Measurements from ENCODE around the gene TBC1D3I.
"Not testable (repeated sequence)": the region's sequence is repeated elsewhere in the genome, so short reads cannot be mapped to it uniquely, and the experiment has no call there.

Gene TBC1D3I

DNA sequence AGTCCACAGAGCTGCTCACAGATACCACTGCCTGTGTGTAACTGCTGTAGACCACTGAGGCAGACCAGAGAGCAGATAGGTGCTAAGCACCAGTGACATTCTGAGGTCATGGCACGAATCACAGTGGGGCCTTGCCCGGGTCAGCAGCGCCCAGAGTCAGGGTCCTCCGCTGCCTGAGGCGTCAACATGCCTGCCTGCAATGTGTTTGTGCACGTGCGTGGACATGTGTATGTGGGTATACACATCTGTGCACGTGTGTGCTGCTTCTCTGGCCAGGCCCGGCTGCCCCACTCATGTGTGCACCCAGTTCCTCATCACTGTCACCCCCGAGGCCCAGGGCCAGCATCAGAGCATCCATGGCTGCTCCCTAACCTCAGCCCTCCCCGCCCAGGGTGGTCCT is at the start of gene TBC1D3I:
Gene TBC1D3I (minus strand): TSS at position 101 of the 400 bp plus-strand sequence. CDS start 1,585 bp downstream, outside the sequence.
- not testable (repeated sequence) for DNase-seq

- DNase-seq = not testable (repeated sequence)
Observed at GRCh38 chr17:36295161-36295560, 30.8 kb upstream of the TBC1D3I start.

DNA sequence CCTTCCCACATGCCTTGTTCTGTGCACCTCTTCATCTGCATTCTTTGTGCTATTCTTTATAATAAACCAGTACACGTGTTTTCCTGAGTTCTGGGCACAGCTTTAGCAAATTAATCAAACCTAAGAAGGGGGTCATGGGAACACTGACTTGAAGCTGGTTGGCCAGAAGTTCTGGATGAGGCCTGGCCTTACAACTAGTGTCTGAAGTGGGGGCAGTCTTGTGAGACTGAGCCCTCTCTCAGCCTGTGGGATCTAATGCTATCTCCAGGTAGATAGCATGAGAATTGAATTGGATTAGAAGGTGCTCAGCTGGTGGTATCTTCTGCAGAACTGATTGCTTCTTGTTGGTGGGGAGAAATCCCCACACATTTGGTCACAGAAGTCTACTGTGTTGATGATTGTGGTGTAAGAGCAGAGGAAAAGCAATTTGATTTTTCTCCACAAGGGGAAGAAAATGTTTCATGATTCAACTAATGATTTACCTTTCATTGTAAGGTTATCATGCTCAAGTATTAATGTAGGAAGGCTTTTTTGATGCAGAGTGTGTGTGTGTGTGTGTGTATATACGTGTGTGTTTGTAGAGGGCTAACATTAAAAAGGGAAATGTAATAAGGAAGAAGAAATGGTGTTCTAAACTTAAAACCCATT is 25.7 kb upstream of the TBC1D3I start:
- not testable (repeated sequence) for DNase-seq

GRCh38 chr17:36284219-36284618 is 19.8 kb upstream of the TBC1D3I start:
- not testable (repeated sequence) for DNase-seq

- DNase-seq = not testable (repeated sequence)
Observed at GRCh38 chr17:36283256-36283655, 18.9 kb upstream of the TBC1D3I start.

- DNase-seq = not testable (repeated sequence)
Observed at GRCh38 chr17:36242046-36242445, 22.3 kb downstream of the TBC1D3I start.

DNA sequence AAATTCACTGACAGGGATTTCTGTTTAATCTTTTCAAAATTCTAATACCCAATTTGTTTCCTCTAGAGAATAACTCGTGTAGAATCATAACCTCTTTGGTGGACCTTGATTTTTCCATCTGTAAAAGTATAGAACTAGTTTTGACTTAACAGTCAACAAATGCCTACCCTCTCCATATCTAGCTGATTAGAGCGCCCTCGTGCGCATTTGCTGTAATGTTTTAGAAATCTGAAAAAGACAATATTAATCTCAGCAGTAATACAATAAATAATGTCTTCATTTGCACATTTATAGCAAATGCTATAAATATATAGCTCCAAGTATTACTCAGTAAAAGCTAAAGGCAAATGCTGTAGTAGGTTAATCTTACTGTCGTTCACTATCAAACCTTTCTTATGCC is 34.7 kb downstream of the TBC1D3I start:
- not testable (repeated sequence) for DNase-seq

GRCh38 chr17:36222967-36223366 is 41.4 kb downstream of the TBC1D3I start:
- DNase-seq = not testable (repeated sequence)

DNA sequence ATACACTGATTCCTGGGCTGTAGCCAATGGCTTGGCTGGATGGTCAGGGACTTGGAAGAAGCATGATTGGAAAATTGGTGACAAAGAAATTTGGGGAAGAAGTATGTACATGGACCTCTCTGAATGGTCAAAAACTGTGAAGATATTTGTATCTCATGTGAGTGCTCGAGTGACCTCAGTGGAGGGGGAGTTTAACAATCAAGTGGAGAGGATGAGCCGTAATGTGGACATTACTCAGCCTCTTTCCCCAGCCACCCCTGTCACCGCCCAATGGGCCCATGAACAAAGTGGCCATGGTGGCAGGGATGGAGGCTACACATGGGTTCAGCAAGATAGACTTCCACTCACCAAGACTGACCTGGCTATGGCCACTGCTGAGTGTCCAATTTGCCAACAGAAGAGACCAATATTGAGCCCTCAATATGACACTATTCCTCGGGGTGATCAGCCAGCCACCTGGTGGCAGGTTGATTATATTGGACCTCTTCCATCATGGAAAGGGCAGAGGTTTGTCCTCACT is 42.7 kb downstream of the TBC1D3I start:
- DNase-seq = not testable (repeated sequence)

GRCh38 chr17:36220737-36221580 is 43.4 kb downstream of the TBC1D3I start:
- DNase-seq = not testable (repeated sequence)

GRCh38 chr17:36219556-36219955 is 44.8 kb downstream of the TBC1D3I start:
- not testable (repeated sequence) for DNase-seq

DNA sequence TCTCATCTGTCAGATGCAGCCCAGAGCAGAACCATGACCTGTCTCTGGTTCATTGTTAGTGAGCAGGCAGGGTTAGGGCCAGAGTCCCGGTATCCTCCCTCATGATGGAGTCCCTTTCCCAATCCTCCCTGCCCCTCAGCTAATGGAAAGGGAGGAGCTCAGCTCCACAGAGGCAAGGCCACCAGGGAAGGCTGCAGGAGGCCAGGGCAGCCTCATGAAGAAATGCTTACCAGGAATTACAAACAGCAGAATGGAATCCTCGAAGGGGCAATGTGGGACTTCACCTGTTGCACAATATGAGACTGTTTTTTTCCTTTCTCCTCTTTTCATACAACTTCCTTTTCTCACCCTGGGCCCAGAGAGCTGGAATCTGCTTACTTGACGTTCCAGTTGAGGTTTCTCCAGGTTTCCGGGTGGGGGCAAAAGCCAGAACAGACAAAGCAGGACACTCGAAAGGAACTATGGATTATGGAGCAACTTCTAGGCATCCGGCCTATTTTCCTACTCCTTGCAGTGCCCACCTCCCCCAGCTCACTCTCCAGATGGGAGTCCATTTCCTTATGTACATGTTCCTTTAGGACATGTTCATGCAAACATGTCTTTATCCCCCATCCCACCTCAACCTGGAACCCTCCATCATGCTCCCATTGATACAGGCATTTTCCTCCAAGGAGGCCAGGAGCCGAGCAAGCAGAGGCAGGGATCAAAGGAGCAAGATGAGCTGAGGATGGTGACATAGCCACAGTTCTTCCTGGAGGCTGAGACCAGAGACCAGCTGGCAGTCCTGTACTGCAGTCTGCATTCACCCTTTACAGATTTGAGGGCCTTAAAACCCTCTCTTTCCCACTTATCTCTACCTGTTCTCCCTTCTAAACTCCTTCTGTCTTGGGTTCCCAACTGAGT is 48.7 kb downstream of the TBC1D3I start:
- not testable (repeated sequence) for DNase-seq

DNA sequence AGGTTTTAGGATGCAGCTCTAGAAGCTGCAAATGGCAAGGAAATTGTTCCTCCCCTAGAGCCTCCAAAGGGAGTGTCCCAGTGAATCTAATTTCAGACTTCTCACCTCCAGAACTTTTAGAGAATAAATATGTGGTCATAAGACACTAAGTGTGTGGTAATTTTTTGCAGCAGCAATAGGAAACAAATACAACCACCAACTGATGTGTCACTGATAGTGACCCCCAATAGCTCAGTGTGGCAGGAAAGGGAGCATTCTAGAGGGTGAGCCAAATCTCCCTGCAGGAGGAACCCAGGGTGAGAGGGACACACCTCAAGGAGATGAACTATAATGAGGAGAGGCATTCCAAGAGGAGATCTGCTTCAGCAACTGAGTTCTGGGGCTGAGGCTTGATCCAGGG is 49.5 kb downstream of the TBC1D3I start:
- no peak for DNase-seq

- DNase-seq = no peak
Observed at GRCh38 chr17:36213695-36214094, 50.7 kb downstream of the TBC1D3I start.

DNA sequence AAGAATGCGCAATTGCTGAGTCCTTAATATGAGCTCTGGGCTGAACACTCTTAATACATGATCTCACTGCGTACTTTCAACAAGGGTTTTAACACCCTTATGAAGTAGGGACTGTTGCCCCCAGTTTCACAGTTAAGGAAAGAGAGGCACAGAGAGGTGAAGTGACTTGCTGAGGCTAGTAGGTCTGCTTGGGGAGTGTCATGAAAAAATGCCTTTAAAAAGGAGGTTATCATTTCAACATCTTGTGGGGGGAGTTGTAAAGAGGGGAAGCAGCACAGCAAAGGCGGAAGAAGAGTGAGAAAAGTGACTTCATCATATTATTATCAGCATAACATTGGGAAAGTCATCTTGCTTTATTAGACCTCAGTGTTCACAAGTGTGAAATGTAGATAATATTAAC is 51.4 kb downstream of the TBC1D3I start:
- DNase-seq = no peak

- DNase-seq = no peak
Observed at GRCh38 chr17:36212272-36212605, 52.1 kb downstream of the TBC1D3I start.

- not testable (repeated sequence) for DNase-seq
Observed at GRCh38 chr17:36211484-36212271, 52.7 kb downstream of the TBC1D3I start.

- not testable (repeated sequence) for DNase-seq
Observed at GRCh38 chr17:36210439-36211211, 53.7 kb downstream of the TBC1D3I start, which contains the start of gene CCL4L2. Gene CCL4L2 (plus strand): TSS chr17:36211063.

DNA sequence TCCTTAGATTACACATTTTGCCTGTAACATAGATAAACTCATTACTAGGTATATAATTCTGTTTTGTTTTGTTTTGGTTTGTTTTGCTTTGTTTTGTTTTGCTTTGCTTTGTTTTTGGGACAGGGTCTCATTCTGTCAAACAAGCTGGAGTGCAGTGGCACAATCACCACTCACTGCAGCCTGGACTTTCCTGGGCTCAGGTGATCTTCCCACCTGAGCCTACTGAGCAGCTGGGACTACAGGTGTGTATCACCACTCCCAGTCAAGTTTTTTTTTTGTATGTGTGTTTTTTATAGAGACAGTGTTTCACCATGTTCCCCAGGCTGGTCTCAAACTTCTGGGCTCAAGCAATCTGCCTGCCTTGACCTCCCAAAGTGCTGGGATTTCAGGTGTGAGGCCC is 54.8 kb downstream of the TBC1D3I start:
- no peak for DNase-seq

DNA sequence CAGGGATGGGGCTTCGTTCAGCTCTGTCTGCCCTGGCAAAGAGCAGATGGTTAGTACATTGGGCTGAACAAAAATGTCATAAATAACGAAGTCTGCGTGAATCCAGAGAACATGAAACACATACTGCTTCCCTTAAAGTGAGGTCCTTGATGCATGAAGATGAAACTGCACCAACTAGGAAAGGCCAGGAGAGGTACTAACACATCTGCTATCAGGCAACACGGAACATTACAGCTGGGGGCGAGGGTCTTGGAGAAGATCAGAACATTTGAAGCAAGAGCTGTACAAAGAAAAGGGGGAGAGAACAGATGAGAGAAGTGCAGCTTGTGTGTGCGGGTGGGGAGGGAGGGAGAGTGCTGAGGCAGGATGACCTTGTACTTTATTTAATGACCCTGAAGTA is 57.0 kb downstream of the TBC1D3I start:
- not testable (repeated sequence) for DNase-seq

GRCh38 chr17:36206486-36206821 is 57.9 kb downstream of the TBC1D3I start:
- not testable (repeated sequence) for DNase-seq
